H1 (cell line): Measurements from ENCODE around the gene LAMA3. TPM values are rescaled to one million over a fixed set of nuclear protein-coding genes. Genes with fewer than 3 reads are reported as not detected.

Experiments
- CTCF ChIA-PET: fragments of 300-600 bp; sonication (Branson Sonifier 250); formaldehyde crosslinking; loops from one replicate; lab custom pipeline; 2021; ENCODE audit not compliant: partially characterized antibody; lab: Charles Lee
- POLR2A ChIA-PET: fragments of 300-600 bp; sonication (Branson Sonifier 250); formaldehyde crosslinking; loops from one replicate; lab custom pipeline; 2021; ENCODE audit warnings: inconsistent platforms; ENCODE audit not compliant: partially characterized antibody; lab: Charles Lee
- DNase-seq, 2 experiments: peaks; one replicate each; pipeline versions ENCODE4 v3.0.0 to v3.0.0-alpha.2; 2010 to 2022; ENCODE audit warnings: low spot score in 2 of 2, low read depth in 1 of 2, mixed read lengths in 1 of 2
- FAIRE-seq: peaks from 2 replicates; lab custom pipeline; 2011; peaks lifted over from hg19 to GRCh38; lab: Jason Lieb, UNC
- H2AFZ ChIP-seq: 2 replicates; pipeline ENCODE4 v1.8.1; 2012; ENCODE audit warnings: low read length, inconsistent platforms
- H2AK5ac ChIP-seq: 2 replicates; pipeline ENCODE4 v1.6.1; 2013; ENCODE audit warnings: low read depth, low read length
- H2BK120ac ChIP-seq: replicated peaks from 2 replicates; pipeline ENCODE3; 2013; ENCODE audit warnings: low read depth, low read length, inconsistent platforms
- H2BK12ac ChIP-seq: 2 replicates; pipeline ENCODE4 v1.6.1; 2013; ENCODE audit warnings: low read depth, low read length
- H2BK15ac ChIP-seq: 2 replicates; pipeline ENCODE4 v1.6.1; 2013; ENCODE audit warnings: low read length
- H2BK20ac ChIP-seq: 2 replicates; pipeline ENCODE4 v1.6.1; 2013; ENCODE audit warnings: low read length
- H2BK5ac ChIP-seq: 2 replicates; pipeline ENCODE4 v1.6.1; 2013; ENCODE audit warnings: low read depth, low read length
- H3K14ac ChIP-seq: 2 replicates; pipeline ENCODE4 v1.6.1; 2013; ENCODE audit warnings: inconsistent platforms; ENCODE audit not compliant: insufficient read length
- H3K18ac ChIP-seq: 2 replicates; pipeline ENCODE4 v1.6.1; 2013; ENCODE audit warnings: low read length; ENCODE audit errors: extremely low read depth
- H3K23ac ChIP-seq: 2 replicates; pipeline ENCODE4 v1.6.1; 2013; ENCODE audit warnings: inconsistent platforms; ENCODE audit not compliant: insufficient read length
- H3K23me2 ChIP-seq: 2 replicates; pipeline ENCODE4 v1.6.1; 2013; ENCODE audit warnings: low read depth, low read length
- H3K27ac ChIP-seq: 2 replicates; pipeline ENCODE4 v1.6.1; 2011; ENCODE audit warnings: low read depth, low read length, inconsistent platforms
- H3K27me3 ChIP-seq, 4 experiments: replicated peaks in 1 of 4; 1 replicate in 1 of 4; 2 replicates in 3 of 4; pipeline versions ENCODE4 v1.6.1 to v1.8.1; 2011 to 2013; ENCODE audit warnings: low read length in 3 of 4, mild to moderate bottlenecking in 3 of 4, inconsistent platforms in 2 of 4, mixed read lengths in 2 of 4, moderate library complexity in 1 of 4; ENCODE audit not compliant: control insufficient read depth in 3 of 4, insufficient read depth in 3 of 4; ENCODE audit errors: extremely low read depth in 1 of 4
- H3K36me3 ChIP-seq, 4 experiments: 2 replicates each; pipeline versions ENCODE4 v1.6.1 to v1.8.1; 2011 to 2013; ENCODE audit warnings: mild to moderate bottlenecking in 4 of 4, low read length in 3 of 4, moderate library complexity in 2 of 4, control low read depth in 1 of 4, inconsistent platforms in 1 of 4; ENCODE audit not compliant: insufficient read depth in 4 of 4, control insufficient read depth in 2 of 4
- H3K4ac ChIP-seq: replicated peaks from 2 replicates; pipeline ENCODE3; 2013; ENCODE audit warnings: low read length, low read depth, mixed read lengths, inconsistent platforms; ENCODE audit not compliant: insufficient read length
- H3K4me1 ChIP-seq, 4 experiments: replicated peaks in 1 of 4; 1 replicate in 1 of 4; 2 replicates in 3 of 4; pipeline versions ENCODE4 v1.6.1 to v1.8.1; 2011 to 2013; ENCODE audit warnings: low read length in 3 of 4, inconsistent platforms in 2 of 4, mixed read lengths in 1 of 4; ENCODE audit not compliant: insufficient read depth in 4 of 4, control insufficient read depth in 3 of 4
- H3K4me2 ChIP-seq, 2 experiments: 2 replicates each; pipeline versions ENCODE4 v1.6.1 to v1.8.1; 2011 to 2013; ENCODE audit warnings: low read depth in 2 of 2, low read length in 2 of 2, control low read depth in 1 of 2, inconsistent platforms in 1 of 2, mild to moderate bottlenecking in 1 of 2; ENCODE audit not compliant: insufficient read depth in 1 of 2
- H3K4me3 ChIP-seq, 4 experiments: fragments of 200-600, 300-600 bp in 1 of 4; sonication (generic), shearing (Covaris generic), sonication (Bioruptor Twin) in 1 of 4; 2 replicates each; pipeline versions ENCODE4 v1.5.1 to v1.8.1; 2011 to 2016; ENCODE audit warnings: low read length in 4 of 4, low read depth in 3 of 4, control low read depth in 2 of 4, inconsistent platforms in 2 of 4, mild to moderate bottlenecking in 2 of 4, mixed read lengths in 1 of 4, moderate library complexity in 1 of 4; ENCODE audit not compliant: insufficient read depth in 2 of 4; ENCODE audit errors: extremely low read depth in 1 of 4
- H3K56ac ChIP-seq: replicated peaks from 2 replicates; pipeline ENCODE3; 2013; ENCODE audit warnings: low read depth, mild to moderate bottlenecking, mixed read lengths, low read length, inconsistent platforms; ENCODE audit not compliant: insufficient read length
- H3K79me1 ChIP-seq: 2 replicates; pipeline ENCODE4 v1.6.1; 2013; ENCODE audit warnings: low read depth, low read length, control low read depth
- H3K79me2 ChIP-seq, 2 experiments: 2 replicates each; pipeline versions ENCODE4 v1.6.1 to v1.8.1; 2012 to 2013; ENCODE audit warnings: low read length in 2 of 2, mild to moderate bottlenecking in 2 of 2, inconsistent platforms in 1 of 2; ENCODE audit not compliant: insufficient read depth in 2 of 2, control insufficient read depth in 1 of 2
- H3K9ac ChIP-seq, 4 experiments: replicated peaks in 1 of 4; 1 replicate in 1 of 4; 2 replicates in 3 of 4; pipeline versions ENCODE4 v1.6.1 to v1.8.1; 2011 to 2013; ENCODE audit warnings: low read depth in 3 of 4, low read length in 3 of 4, control low read depth in 2 of 4, mild to moderate bottlenecking in 2 of 4, moderate library complexity in 2 of 4, inconsistent platforms in 1 of 4; ENCODE audit errors: extremely low read depth in 1 of 4
- H3K9me3 ChIP-seq, 2 experiments: 2 replicates each; pipeline versions ENCODE4 v1.6.1 to v1.8.1; 2012 to 2013; ENCODE audit warnings: mild to moderate bottlenecking in 2 of 2, moderate library complexity in 2 of 2, control low read depth in 1 of 2, inconsistent platforms in 1 of 2, low read depth in 1 of 2, low read length in 1 of 2, mixed read lengths in 1 of 2; ENCODE audit not compliant: insufficient read depth in 2 of 2
- H4K20me1 ChIP-seq, 2 experiments: replicated peaks in 1 of 2; 2 replicates each; pipeline versions ENCODE3 to v1.8.1; 2011 to 2013; ENCODE audit warnings: inconsistent platforms in 2 of 2, low read length in 2 of 2, mild to moderate bottlenecking in 1 of 2; ENCODE audit not compliant: insufficient read depth in 2 of 2, control insufficient read depth in 1 of 2
- H4K5ac ChIP-seq: 2 replicates; pipeline ENCODE4 v1.6.1; 2013; ENCODE audit warnings: low read length, low read depth, mixed read lengths, inconsistent platforms; ENCODE audit not compliant: insufficient read length
- H4K8ac ChIP-seq: 2 replicates; pipeline ENCODE4 v1.8.0; 2013; ENCODE audit warnings: mild to moderate bottlenecking, moderate library complexity, low read length, inconsistent platforms; ENCODE audit not compliant: insufficient read depth; ENCODE audit errors: extremely low read depth
- H4K91ac ChIP-seq: replicated peaks from 2 replicates; pipeline ENCODE3; 2013; ENCODE audit warnings: low read length, mixed read lengths, inconsistent platforms; ENCODE audit not compliant: insufficient read length
- E2F6 ChIP-seq: IDR thresholded peaks from 2 replicates; pipeline ENCODE4 v1.6.1; 2012; ENCODE audit warnings: inconsistent platforms
- NRF1 ChIP-seq: IDR thresholded peaks from 2 replicates; pipeline ENCODE4 v1.6.1; 2011; ENCODE audit warnings: mild to moderate bottlenecking, low read depth, low read length, improper control_type of control experiment
- WGBS, 2 experiments: shearing (Covaris generic) in 1 of 2; methylation state at CpG; one replicate each; pipeline versions ENCODE4 v1.1.6 to v1.1.7; 2013 to 2015; ENCODE audit warnings: low lambda C conversion rate in 2 of 2, mixed read lengths in 2 of 2, inconsistent platforms in 1 of 2, low coverage in 1 of 2, missing lambda C conversion rate in 1 of 2; ENCODE audit not compliant: insufficient replicate concordance in 2 of 2, insufficient coverage in 1 of 2, insufficient read length in 1 of 2; ENCODE audit errors: extremely low coverage in 1 of 2, missing lambda C conversion rate in 1 of 2; 5-methylcytosine and 5-hydroxymethylcytosine counted together
- polyA plus RNA-seq, 7 experiments: library from polyadenylated mRNA; depleted of rRNA in 3 of 7; stranded (reverse) in 5 of 7; unstranded in 2 of 7; fragments of >200 nt in 5 of 7; fragments of 200-250 nt in 2 of 7; gene quantifications; 1 replicate in 5 of 7; 2 replicates in 1 of 7; 4 replicates in 1 of 7; pipeline versions ENCODE4 v1.2.1 to v1.2.3, GENCODE V29; 2011 to 2013; ENCODE audit warnings: missing spikeins in 2 of 7, mixed read lengths in 2 of 7
- total RNA-seq: library from RNA; stranded (reverse); fragmentation: NEBNext Ultra II Directional; extraction: Animal tissue kit (Norgen Biotek cat#: 25700); gene quantifications from 2 replicates; pipeline ENCODE4 v1.2.1, GENCODE V29; 2021

LAMA3 gene
- total and polyA plus RNA-seq, 2 of the 8 experiments (the other 6 are each of a cell fraction or from before 2014, with no cell fraction given): 0.76 to 5.0 TPM

- Histone ChIP-seq H3K56ac (no peak overlapping the region), H3K9me3 (no peaks in the 10 kb centered on the region), H3K23ac (no peak overlapping the region), H3K18ac (no peak overlapping the region), H3K36me3 (no peaks in the 10 kb centered on the region), H2AFZ (no peak overlapping the region), H3K9ac (no peak overlapping the region), H2BK120ac (no peak overlapping the region), H4K8ac (no peak overlapping the region; the same call in 1 of the 2 replicates), H2BK20ac (no peak overlapping the region), H3K79me1 (no peaks in the 10 kb centered on the region), H4K91ac (no peak overlapping the region), H3K27ac (no peak overlapping the region), H3K23me2 (no peaks in the 10 kb centered on the region), H2BK15ac (no peak overlapping the region), H2BK12ac (no peak overlapping the region), H3K4me2 (no peak overlapping the region), H2AK5ac (no peak overlapping the region), H3K79me2 (no peaks in the 10 kb centered on the region), H3K4me3 (no peak overlapping the region), H4K20me1 (no peaks in the 10 kb centered on the region), H3K4me1 (peaks cover 0 to 7% (median 4%) of the 10 kb centered on the region in 4 experiments), H3K14ac (no peak overlapping the region), H3K27me3 (no peaks in the 10 kb centered on the region), H4K5ac (no peak overlapping the region), H2BK5ac (no peak overlapping the region), H3K4ac (no peak overlapping the region)
- FAIRE-seq (no peak), DNase-seq (no peak)
- no peak for TF ChIP-seq E2F6
- TF ChIP-seq NRF1: no peak
- ChIA-PET POLR2A (no interaction called here), CTCF (interaction anchor here (1.2 to 3.0 kb wide), 2 partner anchors 20 to 37 kb away, joined by 3 to 9 read pairs; no protein-coding TSS in a partner anchor)
- 88% methylated on average over 8 of the region's 8 CpGs; no CpG with 5 or more reads in 1 of the 2 experiments for WGBS, 2 experiments
Observed at GRCh38 chr18:23881778-23882177, 192.5 kb downstream of the LAMA3 start.
